Measurements from ENCODE around the gene OR10A2.

The OR10A2 gene

GRCh38 chr11:6824136-6824823, 38.6 kb upstream of the OR10A2 start:
- Histone ChIP-seq H3K4me2 (ENCODE audit: insufficient read depth, low read length) (no peak overlapping the region), H3K9me3 (ENCODE audit: insufficient read depth, low read length, severe bottlenecking) (peaks cover under 1% of the 10 kb centered on the region), H2AFZ (ENCODE audit: low read depth, low read length) (no peak overlapping the region), H3K79me2 (ENCODE audit: insufficient read depth, low read length) (no peaks in the 10 kb centered on the region), H3K4me1 (ENCODE audit: insufficient read depth, low read length) (no peaks in the 10 kb centered on the region), H3K36me3 (ENCODE audit: insufficient read depth, low read length) (no peaks in the 10 kb centered on the region), H3K4me3 (ENCODE audit: low read depth in 1 of 2, low read length in 2 of 2) (no peak overlapping the region), H3K27ac (ENCODE audit: low read length) (no peak overlapping the region), H3K27me3 (ENCODE audit: insufficient read depth, low read length, poor library complexity) (no peaks in the 10 kb centered on the region), H3K9ac (ENCODE audit: low read depth, low read length) (no peak overlapping the region), H4K20me1 (ENCODE audit: insufficient read depth, low read length) (no peaks in the 10 kb centered on the region)
- ATAC-seq (ENCODE audit: insufficient read depth, low read depth): no peak
- TF ChIP-seq EZH2 (IDR thresholded peaks at IDR 0.05; ENCODE audit: borderline replicate concordance, low read depth, low read length, severe bottlenecking): no peak
- no peak for TF ChIP-seq CTCF (IDR thresholded peaks at IDR 0.05; ENCODE audit: borderline replicate concordance, extremely low read depth, low read length, poor library complexity, severe bottlenecking)
- no peak for DNase-seq

- Histone ChIP-seq H3K27me3 (ENCODE audit: insufficient read depth, low read length, poor library complexity) (no peaks in the 10 kb centered on the region), H3K36me3 (ENCODE audit: insufficient read depth, low read length) (no peaks in the 10 kb centered on the region), H3K79me2 (ENCODE audit: insufficient read depth, low read length) (no peaks in the 10 kb centered on the region), H3K4me1 (ENCODE audit: insufficient read depth, low read length) (no peaks in the 10 kb centered on the region), H3K27ac (ENCODE audit: low read length) (no peak overlapping the region), H3K4me2 (ENCODE audit: insufficient read depth, low read length) (no peak overlapping the region), H3K9ac (ENCODE audit: low read depth, low read length) (no peak overlapping the region), H3K9me3 (ENCODE audit: insufficient read depth, low read length, severe bottlenecking) (no peaks in the 10 kb centered on the region), H4K20me1 (ENCODE audit: insufficient read depth, low read length) (no peaks in the 10 kb centered on the region), H2AFZ (ENCODE audit: low read depth, low read length) (no peak overlapping the region), H3K4me3 (ENCODE audit: low read depth in 1 of 2, low read length in 2 of 2) (no peak overlapping the region)
- TF ChIP-seq EZH2 (IDR thresholded peaks at IDR 0.05; ENCODE audit: borderline replicate concordance, low read depth, low read length, severe bottlenecking) (no peak), CTCF (IDR thresholded peaks at IDR 0.05; ENCODE audit: borderline replicate concordance, extremely low read depth, low read length, poor library complexity, severe bottlenecking) (no peak)
- ATAC-seq (ENCODE audit: insufficient read depth, low read depth): no peak
- DNase-seq: no peak
Measured at GRCh38 chr11:6825231-6825744, 37.6 kb upstream of the OR10A2 start.

- Histone ChIP-seq H3K4me1 (ENCODE audit: insufficient read depth, low read length) (no peaks in the 10 kb centered on the region), H3K79me2 (ENCODE audit: insufficient read depth, low read length) (no peaks in the 10 kb centered on the region), H4K20me1 (ENCODE audit: insufficient read depth, low read length) (no peaks in the 10 kb centered on the region), H3K27me3 (ENCODE audit: insufficient read depth, low read length, poor library complexity) (no peaks in the 10 kb centered on the region), H3K27ac (ENCODE audit: low read length) (no peak overlapping the region), H3K36me3 (ENCODE audit: insufficient read depth, low read length) (no peaks in the 10 kb centered on the region), H3K9me3 (ENCODE audit: insufficient read depth, low read length, severe bottlenecking) (no peaks in the 10 kb centered on the region), H3K4me2 (ENCODE audit: insufficient read depth, low read length) (no peak overlapping the region), H3K9ac (ENCODE audit: low read depth, low read length) (no peak overlapping the region), H3K4me3 (ENCODE audit: low read depth in 1 of 2, low read length in 2 of 2) (no peak overlapping the region), H2AFZ (ENCODE audit: low read depth, low read length) (no peak overlapping the region)
- no peak for TF ChIP-seq EZH2 (IDR thresholded peaks at IDR 0.05; ENCODE audit: borderline replicate concordance, low read depth, low read length, severe bottlenecking)
- TF ChIP-seq CTCF (IDR thresholded peaks at IDR 0.05; ENCODE audit: borderline replicate concordance, extremely low read depth, low read length, poor library complexity, severe bottlenecking): no peak
- ATAC-seq (ENCODE audit: insufficient read depth, low read depth) (no peak), DNase-seq (no peak)
Measured at GRCh38 chr11:6828103-6828502, 34.8 kb upstream of the OR10A2 start.
